Cardiac atrium fibroblast (primary cell): ENCODE data around the gene LMTK2. TPM values are rescaled to one million over a fixed set of nuclear protein-coding genes. Genes with fewer than 3 reads are reported as not detected.

ENCODE experiments used
- total RNA-seq: library from RNA; depleted of rRNA; stranded (reverse); fragments of >200 nt; gene quantifications from 2 replicates; pipeline ENCODE4 v1.2.3, GENCODE V29; 2015

LMTK2 gene
- total RNA-seq = 6.7 and 8.3 TPM in 2 replicates

DNA sequence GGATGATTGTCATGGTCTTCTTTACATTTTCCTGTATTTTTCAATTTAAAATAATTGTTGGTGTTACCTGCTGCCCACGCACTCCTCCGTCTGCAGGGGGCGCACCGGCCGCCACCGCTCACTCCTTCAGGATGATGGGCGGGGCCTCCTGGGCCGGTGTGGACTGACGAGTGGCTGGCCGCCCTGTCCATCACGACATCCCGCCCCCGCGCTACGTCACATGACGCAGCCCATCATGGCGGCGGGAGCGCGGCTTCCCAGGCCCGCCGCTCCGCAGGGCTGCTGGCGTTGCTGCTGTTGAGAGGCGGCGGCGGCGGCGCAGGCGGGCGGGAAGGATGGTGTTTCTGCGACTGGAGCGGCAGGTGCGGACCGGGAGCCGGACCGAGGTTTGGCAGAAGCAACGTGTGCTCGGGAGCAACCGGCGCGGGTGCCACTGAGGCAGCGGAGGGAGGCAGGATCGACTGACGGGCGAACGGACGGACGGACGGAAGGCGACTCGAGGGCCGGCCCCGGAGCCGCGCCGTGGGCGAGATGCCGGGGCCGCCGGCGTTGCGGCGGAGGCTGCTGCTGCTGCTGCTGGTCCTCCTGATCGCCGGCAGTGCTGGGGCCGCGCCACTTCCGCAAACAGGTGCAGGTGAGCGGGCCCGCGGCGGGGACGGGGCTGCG is at the start of gene LMTK2:
Gene LMTK2 (plus strand): TSS at position 216 of the 666 bp plus-strand sequence. CDS start 316 bp downstream, at position 532.

DNA sequence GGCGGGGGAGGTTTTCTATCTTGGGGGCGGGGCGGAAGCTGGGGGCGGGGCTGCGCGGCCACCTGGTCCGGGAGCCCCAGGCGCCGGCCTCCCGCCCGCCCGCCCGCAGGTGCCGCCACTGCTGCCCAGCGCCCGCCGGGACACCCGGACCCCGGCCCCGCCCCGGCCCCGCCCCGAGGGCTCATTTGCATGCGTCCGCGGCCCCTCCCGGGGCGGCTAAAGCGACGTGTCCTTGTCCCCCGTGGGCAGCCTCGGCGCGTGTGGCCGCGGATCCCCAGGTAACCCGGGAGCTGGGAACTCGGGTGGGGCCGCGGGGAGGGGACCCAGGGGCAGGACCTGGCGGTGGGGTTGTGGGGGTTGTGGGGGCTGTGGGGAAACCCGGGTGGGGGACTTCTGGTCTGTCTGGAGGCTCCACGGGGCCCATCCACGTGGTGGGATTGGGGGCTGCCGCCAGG is 104.6 kb downstream of the LMTK2 start, which contains the start of gene BHLHA15:
Gene BHLHA15 (plus strand): TSS at position 219 of the 455 bp plus-strand sequence. CDS start 871 bp downstream, outside the sequence.

DNA sequence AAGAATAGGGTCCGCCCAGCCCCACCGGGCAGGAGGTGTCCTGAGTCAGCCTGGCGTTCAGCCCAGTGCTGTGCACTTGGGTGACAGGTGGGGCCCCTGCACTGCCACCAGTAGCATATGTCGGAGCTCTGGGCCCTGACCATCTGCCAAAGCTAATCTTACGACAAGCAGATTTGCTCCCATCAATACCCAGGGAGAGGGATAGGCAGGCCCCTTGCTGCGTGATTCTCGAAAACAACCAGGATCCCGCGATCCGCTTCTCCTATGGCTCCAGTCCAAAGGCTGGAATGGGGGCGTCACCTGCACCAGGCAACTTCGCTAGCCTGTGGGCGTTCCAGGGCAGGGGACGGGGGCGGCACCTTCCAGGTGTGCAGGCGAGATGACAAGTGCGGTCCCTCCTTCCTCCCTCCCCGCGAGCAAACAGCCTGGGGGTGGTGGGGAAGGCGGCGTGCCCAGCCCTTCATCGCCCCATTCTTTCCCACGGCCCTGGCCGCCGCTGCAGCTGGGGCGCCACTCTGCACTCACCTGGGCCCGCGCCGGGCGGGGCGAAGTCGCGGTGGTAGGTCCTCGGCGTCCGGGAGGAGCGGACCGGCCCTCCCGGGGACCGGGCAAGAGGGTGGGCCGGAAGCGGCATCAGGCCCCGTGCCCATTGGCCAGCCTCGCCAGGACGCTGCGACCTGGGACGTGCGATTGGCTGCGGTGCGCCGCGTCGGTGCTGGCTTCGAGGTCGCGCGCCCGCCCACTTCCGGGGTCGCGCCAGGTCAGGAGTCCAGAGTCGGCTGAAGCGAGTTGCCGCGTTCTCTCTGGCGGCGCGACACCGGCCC is 145.2 kb downstream of the LMTK2 start, which contains the start of gene TECPR1:
Gene TECPR1 (minus strand): TSS at position 632 of the 824 bp plus-strand sequence. CDS start 6,086 bp downstream, outside the sequence.

Other genes with a start within 250 kb of the LMTK2 start
- gene ASNS, start 234.5 kb upstream of the LMTK2 start, total RNA-seq = 82.5 and 89.2 TPM in 2 replicates
- gene OCM2, start 116.7 kb upstream of the LMTK2 start, total RNA-seq = not detected in 2 replicates
- gene BHLHA15, start 104.6 kb downstream of the LMTK2 start, total RNA-seq = 1.8 TPM in 1 of 2 replicates, not detected in the other
- gene TECPR1, start 145.4 kb downstream of the LMTK2 start, total RNA-seq = 17.5 and 19.9 TPM in 2 replicates
- 33.7 and 46.2 TPM in 2 replicates for gene BRI3, start 174.8 kb downstream of the LMTK2 start, total RNA-seq